Measurements from ENCODE around the gene MRPS21.

Gene MRPS21

DNA sequence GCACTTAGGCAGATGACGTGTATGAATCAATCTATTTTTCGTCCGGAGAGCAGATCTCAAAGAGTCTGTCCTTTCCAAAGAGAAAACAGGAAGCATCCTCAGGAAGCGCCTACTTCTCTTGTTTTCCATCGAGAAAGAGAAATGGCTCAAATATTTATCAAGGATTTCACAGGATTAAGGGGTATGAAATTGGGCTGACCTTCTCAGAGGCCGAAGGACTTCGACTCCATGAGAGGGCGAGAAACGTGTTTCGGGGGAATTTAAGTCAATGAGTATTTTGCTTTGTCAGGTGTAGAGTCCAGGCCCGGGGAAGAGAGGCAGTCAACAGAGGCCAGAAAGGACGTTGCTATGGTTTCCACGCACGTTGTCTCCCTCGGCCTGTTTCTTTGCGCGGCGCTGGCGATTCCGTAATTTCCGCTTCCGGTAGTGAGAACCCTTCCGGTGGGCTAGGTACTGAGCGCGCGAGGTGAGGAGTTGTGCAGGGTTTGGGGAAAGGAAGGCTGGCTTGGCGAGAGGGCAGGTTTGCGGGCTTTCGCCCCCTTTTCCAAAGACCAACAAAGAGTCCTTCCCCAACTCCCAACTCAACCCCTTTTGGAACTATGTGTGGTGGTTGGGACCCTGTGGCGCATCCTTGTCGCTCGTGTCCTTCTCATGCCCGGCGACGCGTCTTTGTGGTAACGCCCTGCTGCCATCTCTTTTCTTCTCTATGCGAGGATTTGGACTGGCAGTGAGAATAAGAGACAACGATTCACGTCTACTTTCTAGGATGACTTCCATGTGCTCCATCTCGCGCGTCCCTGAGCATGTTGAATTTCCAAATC is at the start of gene MRPS21:
TSS of gene MRPS21 (plus strand) at position 429 of the 821 bp plus-strand sequence. CDS start 506 bp downstream, outside the sequence.
- TF ChIP-seq, protein P1, sequence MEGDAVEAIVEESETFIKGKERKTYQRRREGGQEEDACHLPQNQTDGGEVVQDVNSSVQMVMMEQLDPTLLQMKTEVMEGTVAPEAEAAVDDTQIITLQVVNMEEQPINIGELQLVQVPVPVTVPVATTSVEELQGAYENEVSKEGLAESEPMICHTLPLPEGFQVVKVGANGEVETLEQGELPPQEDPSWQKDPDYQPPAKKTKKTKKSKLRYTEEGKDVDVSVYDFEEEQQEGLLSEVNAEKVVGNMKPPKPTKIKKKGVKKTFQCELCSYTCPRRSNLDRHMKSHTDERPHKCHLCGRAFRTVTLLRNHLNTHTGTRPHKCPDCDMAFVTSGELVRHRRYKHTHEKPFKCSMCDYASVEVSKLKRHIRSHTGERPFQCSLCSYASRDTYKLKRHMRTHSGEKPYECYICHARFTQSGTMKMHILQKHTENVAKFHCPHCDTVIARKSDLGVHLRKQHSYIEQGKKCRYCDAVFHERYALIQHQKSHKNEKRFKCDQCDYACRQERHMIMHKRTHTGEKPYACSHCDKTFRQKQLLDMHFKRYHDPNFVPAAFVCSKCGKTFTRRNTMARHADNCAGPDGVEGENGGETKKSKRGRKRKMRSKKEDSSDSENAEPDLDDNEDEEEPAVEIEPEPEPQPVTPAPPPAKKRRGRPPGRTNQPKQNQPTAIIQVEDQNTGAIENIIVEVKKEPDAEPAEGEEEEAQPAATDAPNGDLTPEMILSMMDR (IDR thresholded peaks at IDR 0.05; ENCODE audit: extremely low read depth, insufficient read depth, missing control alignments) = no peak
- peak; percentile 90 for DNase-seq (ENCODE audit: low spot score)
- in situ Hi-C loops (cut with MboI; ENCODE audit: low pct_unique_long_range_greater_than_20kb, low sequenced_read_pairs, unreplicated experiment) = no loop called here

DNA sequence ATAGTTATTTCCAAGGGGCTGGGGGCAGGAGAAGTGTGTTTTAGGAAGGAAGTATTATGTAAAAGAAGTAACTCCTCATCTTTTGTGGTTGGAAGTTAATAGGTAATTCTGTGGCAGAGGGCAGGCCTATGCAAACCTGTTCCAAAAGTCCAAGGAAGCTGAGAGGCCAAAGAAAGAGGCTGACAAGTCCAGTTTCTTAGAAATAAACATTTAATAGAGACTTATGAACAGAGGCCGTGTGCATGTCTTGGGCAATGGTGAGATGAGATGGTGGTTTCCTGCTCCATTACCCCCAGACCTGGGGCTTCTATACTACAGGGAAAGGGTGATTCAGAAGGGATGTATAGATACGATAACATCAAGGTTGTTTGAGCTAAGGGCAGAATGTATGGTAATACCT is 43.7 kb upstream of the MRPS21 start:
- in situ Hi-C loops (cut with MboI; ENCODE audit: low pct_unique_long_range_greater_than_20kb, low sequenced_read_pairs, unreplicated experiment) = loop anchor here (25.0 kb wide), 2 partner anchors 287 to 712 kb away; partner anchors contain the start of genes ADAMTSL4 and CERS2
- DNase-seq (ENCODE audit: low spot score) = no peak

DNA sequence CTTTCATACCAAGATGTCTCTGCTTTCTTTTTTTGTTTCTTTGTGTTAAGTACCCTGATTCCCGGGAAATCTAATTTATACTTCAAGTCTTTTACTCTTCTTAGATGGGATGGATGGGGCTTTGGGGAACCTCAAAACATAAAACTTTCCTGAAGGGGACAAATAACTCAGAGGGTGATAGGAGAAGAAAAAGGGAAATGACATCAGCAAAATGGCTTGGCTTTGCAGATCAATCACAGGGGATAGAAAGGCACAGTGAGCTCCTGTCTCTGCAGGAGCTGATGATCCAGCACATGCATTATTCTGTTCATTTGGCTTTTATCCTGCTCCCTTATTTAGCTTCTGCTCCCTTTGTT is 37.5 kb upstream of the MRPS21 start:
- TF ChIP-seq, protein P1 (IDR thresholded peaks at IDR 0.05; ENCODE audit: extremely low read depth, insufficient read depth, missing control alignments) = no peak
- in situ Hi-C loops (cut with MboI; ENCODE audit: low pct_unique_long_range_greater_than_20kb, low sequenced_read_pairs, unreplicated experiment) = loop anchor here (25.0 kb wide), 1 partner anchor 281 kb away; the partner anchor contains the start of gene ADAMTSL4
- DNase-seq (ENCODE audit: low spot score) = no peak

More for the DNA sequence above, 43.7 kb upstream of the MRPS21 start:
- TF ChIP-seq, protein P1 (IDR thresholded peaks at IDR 0.05; ENCODE audit: extremely low read depth, insufficient read depth, missing control alignments) = no peak

DNA sequence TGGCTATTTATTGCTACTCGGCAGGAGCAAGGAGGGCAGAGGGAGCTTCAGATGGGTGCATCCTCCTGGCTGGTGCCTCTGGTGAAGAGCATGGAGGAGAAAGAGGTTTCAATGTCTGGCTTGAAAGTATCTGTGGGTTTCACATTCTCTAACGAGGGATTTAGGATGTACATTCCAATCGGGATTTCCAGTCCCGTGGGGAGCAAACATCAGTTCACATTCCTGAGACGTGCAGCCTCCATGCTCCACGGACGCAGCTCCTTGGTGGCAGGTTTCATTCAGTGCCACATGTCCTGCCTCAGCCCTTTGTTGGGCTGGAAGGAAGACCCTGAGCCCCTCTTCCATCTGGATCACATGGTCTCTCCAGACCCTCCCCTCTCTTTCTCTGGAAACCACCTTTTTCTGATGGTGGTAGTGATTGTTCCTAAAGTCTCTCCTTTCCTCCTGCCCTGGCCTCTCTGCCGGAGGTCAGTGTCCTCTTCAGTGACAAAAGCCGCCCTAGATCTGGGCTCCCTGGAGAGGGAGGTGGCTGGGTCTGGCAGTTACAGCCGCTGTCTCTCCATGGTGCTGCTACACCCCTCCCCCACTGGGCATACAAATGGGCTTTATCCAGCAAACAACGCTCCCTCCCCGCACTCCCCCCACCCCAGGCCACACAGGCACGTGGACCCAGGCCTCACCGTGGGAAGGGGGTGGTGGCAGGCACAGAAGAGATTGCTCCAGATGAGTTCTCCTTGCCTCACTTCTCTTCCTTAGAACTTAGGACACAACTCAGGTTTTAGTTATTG is 36.9 kb upstream of the MRPS21 start:
- DNase-seq (ENCODE audit: low spot score) = no peak
- in situ Hi-C loops (cut with MboI; ENCODE audit: low pct_unique_long_range_greater_than_20kb, low sequenced_read_pairs, unreplicated experiment) = loop anchor here (25.0 kb wide), 1 partner anchor 281 kb away; the partner anchor contains the start of gene ADAMTSL4
- TF ChIP-seq, protein P1 (IDR thresholded peaks at IDR 0.05; ENCODE audit: extremely low read depth, insufficient read depth, missing control alignments) = no peak

DNA sequence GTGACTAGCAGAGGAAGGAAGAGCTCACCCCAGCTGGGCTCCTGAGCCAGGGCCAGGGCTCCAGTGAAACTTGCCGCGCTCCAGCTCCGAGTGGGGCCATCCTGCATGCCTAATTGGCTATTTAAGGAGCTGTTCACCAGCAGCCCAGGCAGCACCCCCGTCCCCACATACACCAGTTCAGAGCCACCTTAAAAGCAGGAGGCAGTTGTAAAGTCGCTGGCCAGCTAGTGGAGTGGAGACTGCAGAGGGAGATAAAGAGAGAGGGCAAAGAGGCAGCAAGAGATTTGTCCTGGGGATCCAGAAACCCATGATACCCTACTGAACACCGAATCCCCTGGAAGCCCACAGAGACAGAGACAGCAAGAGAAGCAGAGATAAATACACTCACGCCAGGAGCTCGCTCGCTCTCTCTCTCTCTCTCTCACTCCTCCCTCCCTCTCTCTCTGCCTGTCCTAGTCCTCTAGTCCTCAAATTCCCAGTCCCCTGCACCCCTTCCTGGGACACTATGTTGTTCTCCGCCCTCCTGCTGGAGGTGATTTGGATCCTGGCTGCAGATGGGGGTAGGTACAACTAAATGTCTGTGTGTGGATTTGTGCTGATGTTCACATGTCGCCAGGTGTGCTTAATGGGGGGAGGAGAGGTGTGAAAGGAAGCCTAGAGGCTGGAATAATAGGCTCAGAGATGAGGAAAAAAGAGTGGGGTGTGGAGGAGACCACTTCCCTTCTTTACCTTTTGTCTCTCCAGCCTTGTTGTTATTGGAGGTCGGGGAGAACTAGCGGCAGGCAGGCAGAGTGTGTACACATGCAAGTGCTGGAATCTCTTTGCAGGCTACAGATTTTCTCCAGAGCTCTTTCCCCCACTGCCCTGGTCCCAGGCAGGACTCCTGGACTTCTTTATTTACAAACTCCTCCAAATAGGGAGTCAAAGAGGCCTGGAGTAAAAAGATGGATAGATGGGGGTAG is 35.8 kb upstream of the MRPS21 start, which contains the start of gene CA14:
TSS of gene CA14 (plus strand) at position 151 of the 962 bp plus-strand sequence. CDS start at position 506, 355 bp downstream.
- TF ChIP-seq, protein P1 (IDR thresholded peaks at IDR 0.05; ENCODE audit: extremely low read depth, insufficient read depth, missing control alignments) = no peak
- DNase-seq (ENCODE audit: low spot score) = no peak
- in situ Hi-C loops (cut with MboI; ENCODE audit: low pct_unique_long_range_greater_than_20kb, low sequenced_read_pairs, unreplicated experiment) = loop anchor here (25.0 kb wide), 1 partner anchor 279 kb away; the partner anchor contains the start of gene ADAMTSL4
